Parathyroid adenoma (tissue), 2 donors: ENCODE measurements around the gene PDK1.

Source experiments
- H2AFZ ChIP-seq: fragments of 300-600 bp; sonication (generic); one replicate; pipeline ENCODE4 v1.7.0; 2017; ENCODE audit warnings: antibody characterized with exemption, mild to moderate bottlenecking
- H3K27ac ChIP-seq: fragments of 300-600 bp; sonication (generic); one replicate; pipeline ENCODE4 v1.7.0; 2017
- H3K27me3 ChIP-seq: fragments of 300-600 bp; sonication (generic); one replicate; pipeline ENCODE4 v1.7.0; 2017; ENCODE audit warnings: low read length; ENCODE audit not compliant: control insufficient read depth, insufficient read depth
- H3K36me3 ChIP-seq: fragments of 300-600 bp; sonication (generic); one replicate; pipeline ENCODE4 v1.7.0; 2017; ENCODE audit warnings: low read length; ENCODE audit not compliant: control insufficient read depth, insufficient read depth
- H3K4me1 ChIP-seq: fragments of 300-600 bp; sonication (generic); one replicate; pipeline ENCODE4 v1.7.0; 2017; ENCODE audit warnings: control low read depth
- H3K4me2 ChIP-seq: fragments of 300-600 bp; sonication (generic); one replicate; pipeline ENCODE4 v1.7.0; 2017; ENCODE audit warnings: low read length
- H3K4me3 ChIP-seq: fragments of 300-600 bp; sonication (generic); one replicate; pipeline ENCODE4 v1.7.0; 2017; ENCODE audit warnings: low read depth, low read length
- H3K79me2 ChIP-seq: fragments of 300-600 bp; sonication (generic); one replicate; pipeline ENCODE4 v1.7.0; 2017; ENCODE audit warnings: control low read depth
- H3K9ac ChIP-seq: fragments of 300-600 bp; sonication (generic); one replicate; pipeline ENCODE4 v1.7.0; 2017; ENCODE audit warnings: mild to moderate bottlenecking
- H3K9me3 ChIP-seq: fragments of 300-600 bp; sonication (generic); one replicate; pipeline ENCODE4 v1.7.0; 2017; ENCODE audit warnings: low read length; ENCODE audit not compliant: control insufficient read depth
- TF ChIP-seq, protein P1 (sequence below): fragments of 300-600 bp; sonication (generic); IDR thresholded peaks from one replicate; pipeline ENCODE4 v1.7.0; 2017; ENCODE audit warnings: antibody characterized with exemption, mild to moderate bottlenecking
- donor health status: primary hyperparathyroidism.

The PDK1 gene

DNA sequence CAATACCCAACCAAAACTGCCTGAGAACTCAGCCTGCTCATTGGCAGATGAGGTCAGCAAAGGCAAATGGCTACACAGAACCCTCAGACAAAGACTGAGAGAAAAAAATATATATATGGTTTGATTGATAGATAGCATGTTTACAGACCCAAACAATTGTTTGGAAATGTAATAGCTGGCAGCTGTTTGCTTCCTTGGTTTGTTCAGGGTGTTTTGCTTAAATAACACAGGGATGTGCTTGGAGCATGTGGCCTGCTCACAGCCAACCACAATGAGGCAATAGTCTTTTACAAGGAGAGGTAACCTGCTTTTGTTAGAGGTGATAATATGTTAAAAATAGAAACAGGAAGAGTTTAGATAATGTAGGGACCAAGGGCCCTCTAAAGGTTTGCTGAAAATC is 84.5 kb downstream of the PDK1 start:
- TF ChIP-seq, protein P1, sequence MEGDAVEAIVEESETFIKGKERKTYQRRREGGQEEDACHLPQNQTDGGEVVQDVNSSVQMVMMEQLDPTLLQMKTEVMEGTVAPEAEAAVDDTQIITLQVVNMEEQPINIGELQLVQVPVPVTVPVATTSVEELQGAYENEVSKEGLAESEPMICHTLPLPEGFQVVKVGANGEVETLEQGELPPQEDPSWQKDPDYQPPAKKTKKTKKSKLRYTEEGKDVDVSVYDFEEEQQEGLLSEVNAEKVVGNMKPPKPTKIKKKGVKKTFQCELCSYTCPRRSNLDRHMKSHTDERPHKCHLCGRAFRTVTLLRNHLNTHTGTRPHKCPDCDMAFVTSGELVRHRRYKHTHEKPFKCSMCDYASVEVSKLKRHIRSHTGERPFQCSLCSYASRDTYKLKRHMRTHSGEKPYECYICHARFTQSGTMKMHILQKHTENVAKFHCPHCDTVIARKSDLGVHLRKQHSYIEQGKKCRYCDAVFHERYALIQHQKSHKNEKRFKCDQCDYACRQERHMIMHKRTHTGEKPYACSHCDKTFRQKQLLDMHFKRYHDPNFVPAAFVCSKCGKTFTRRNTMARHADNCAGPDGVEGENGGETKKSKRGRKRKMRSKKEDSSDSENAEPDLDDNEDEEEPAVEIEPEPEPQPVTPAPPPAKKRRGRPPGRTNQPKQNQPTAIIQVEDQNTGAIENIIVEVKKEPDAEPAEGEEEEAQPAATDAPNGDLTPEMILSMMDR = no peak
- H3K9ac ChIP-seq = no peak overlapping the region
- H3K79me2 ChIP-seq = no peaks in the 10 kb centered on the region
- H3K27me3 ChIP-seq = no peaks in the 10 kb centered on the region
- H3K4me3 ChIP-seq = no peak overlapping the region
- H3K4me2 ChIP-seq = no peak overlapping the region
- no peak overlapping the region for H3K27ac ChIP-seq
- H3K4me1 ChIP-seq = no peaks in the 10 kb centered on the region
- no peaks in the 10 kb centered on the region for H3K36me3 ChIP-seq
- no peak overlapping the region for H2AFZ ChIP-seq
- no peaks in the 10 kb centered on the region for H3K9me3 ChIP-seq

DNA sequence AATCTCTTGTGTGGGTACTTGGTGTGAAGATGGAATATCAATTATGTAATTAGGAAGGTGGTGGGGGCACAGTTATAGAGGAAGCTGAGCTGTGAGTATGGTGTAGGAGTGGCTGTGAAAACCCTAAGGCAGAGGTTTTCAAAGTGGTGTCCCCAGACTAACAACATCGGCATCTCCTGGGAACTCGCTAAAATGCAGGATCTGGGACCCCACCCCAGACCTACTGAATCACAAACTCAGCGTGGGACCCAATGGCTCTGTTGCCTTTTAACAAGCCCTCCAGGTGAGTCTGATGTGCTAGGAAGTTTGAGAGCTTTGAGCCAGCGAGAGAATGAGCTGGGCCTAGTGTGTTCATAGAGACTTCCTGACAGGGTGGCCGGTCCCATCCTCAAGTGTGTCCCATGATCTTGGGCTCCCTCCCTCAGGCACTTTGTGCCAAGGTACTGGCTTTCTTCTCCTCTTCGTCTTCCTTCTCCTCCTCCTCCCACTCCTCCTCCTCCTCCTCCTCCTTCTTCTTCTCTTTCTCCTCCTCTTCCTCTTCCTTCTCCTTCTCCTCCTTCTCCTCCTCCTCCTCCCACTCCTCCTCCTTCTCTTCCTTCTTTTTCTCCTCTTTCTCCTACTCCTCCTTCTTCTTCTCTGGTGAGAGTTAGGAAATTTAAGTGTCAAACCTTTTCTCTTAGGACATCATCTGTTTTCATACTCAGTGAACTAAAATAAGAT is 86.6 kb downstream of the PDK1 start:
- Histone ChIP-seq H3K4me2 (no peak overlapping the region), H3K9ac (no peak overlapping the region), H3K4me1 (no peaks in the 10 kb centered on the region), H3K4me3 (no peak overlapping the region), H3K79me2 (no peaks in the 10 kb centered on the region), H2AFZ (no peak overlapping the region), H3K27ac (no peak overlapping the region), H3K36me3 (no peaks in the 10 kb centered on the region), H3K27me3 (no peaks in the 10 kb centered on the region), H3K9me3 (no peaks in the 10 kb centered on the region)
- TF ChIP-seq, protein P1 = no peak

DNA sequence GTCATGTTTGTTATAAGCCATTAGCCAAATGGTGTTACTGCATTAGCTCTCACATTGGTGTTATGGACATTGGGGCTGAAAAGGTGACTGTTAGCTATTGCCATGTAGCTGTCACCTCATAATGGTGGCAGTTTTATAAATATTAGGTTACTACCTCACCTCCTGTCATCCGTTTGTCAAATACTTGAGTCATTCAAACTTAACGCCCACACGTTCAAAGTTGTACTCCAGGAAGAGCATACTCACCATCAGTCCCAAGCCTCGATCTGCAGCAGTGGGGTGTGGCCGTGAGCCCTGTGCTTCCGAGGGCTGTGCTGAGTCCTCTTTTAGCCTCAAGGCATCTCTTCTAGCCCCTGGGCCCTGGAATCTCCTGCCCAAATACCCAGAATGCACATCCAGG is 87.3 kb downstream of the PDK1 start:
- H3K27me3 ChIP-seq = no peaks in the 10 kb centered on the region
- H3K9me3 ChIP-seq = no peaks in the 10 kb centered on the region
- H3K9ac ChIP-seq = no peak overlapping the region
- no peak overlapping the region for H2AFZ ChIP-seq
- H3K79me2 ChIP-seq = no peaks in the 10 kb centered on the region
- H3K4me1 ChIP-seq = no peaks in the 10 kb centered on the region
- TF ChIP-seq, protein P1 = no peak
- H3K27ac ChIP-seq = no peak overlapping the region
- H3K36me3 ChIP-seq = no peaks in the 10 kb centered on the region
- no peak overlapping the region for H3K4me3 ChIP-seq
- no peak overlapping the region for H3K4me2 ChIP-seq

DNA sequence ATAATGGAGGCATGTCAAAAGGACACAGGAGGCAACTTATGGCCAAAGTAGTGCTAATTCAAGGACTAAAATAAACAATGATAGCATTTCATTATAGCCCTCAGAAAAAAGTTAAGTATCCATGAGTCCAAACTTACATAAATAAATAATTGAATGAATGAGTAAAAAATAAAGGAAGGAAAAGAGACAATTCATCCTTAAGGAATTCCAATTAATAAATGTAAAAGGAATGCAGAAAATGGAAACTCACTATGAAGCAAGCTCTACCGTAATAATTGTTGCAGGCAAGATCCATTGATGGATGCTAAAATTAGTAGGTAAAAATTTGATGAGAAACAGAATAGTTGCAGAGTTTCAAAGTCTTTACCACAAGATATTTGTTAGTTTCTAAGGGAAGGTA is 91.5 kb downstream of the PDK1 start:
- H3K27me3 ChIP-seq = no peaks in the 10 kb centered on the region
- H3K27ac ChIP-seq = no peak overlapping the region
- H3K4me3 ChIP-seq = no peak overlapping the region
- H3K79me2 ChIP-seq = no peaks in the 10 kb centered on the region
- no peaks in the 10 kb centered on the region for H3K9me3 ChIP-seq
- H2AFZ ChIP-seq = no peak overlapping the region
- H3K36me3 ChIP-seq = no peaks in the 10 kb centered on the region
- TF ChIP-seq, protein P1 = no peak
- H3K4me1 ChIP-seq = no peaks in the 10 kb centered on the region
- no peak overlapping the region for H3K4me2 ChIP-seq
- H3K9ac ChIP-seq = no peak overlapping the region
